Measurements from ENCODE around the gene HBP1. TPM values are rescaled to one million over a fixed set of nuclear protein-coding genes. Genes with fewer than 3 reads are reported as not detected.
A peak's percentile ranks its signal among the peaks of the same experiment; 100 is the strongest.

HBP1 gene
- total RNA-seq, 2 donors from 2014 or later: 127 to 138 TPM

GRCh38 chr7:107164092-107164491 is 4.7 kb upstream of the HBP1 start:
- no peak for TF ChIP-seq CTCF (IDR thresholded peaks at IDR 0.05)
- Histone ChIP-seq H3K4me1 (ENCODE audit: control insufficient read depth in 1 of 2, low read depth in 2 of 2) (no peaks in the 10 kb centered on the region), H3K27ac (no peak overlapping the region), H3K4me3 (no peak overlapping the region), H3K27me3 (replicated peaks; ENCODE audit: insufficient read depth) (no peaks in the 10 kb centered on the region), H3K9me3 (no peaks in the 10 kb centered on the region), H3K36me3 (no peaks in the 10 kb centered on the region)
- DNase-seq (ENCODE audit: low spot score) (no peak), ATAC-seq (ENCODE audit: insufficient number of reproducible peaks, low FRiP score, low read depth) (no peak)

GRCh38 chr7:107165341-107165740 is 3.5 kb upstream of the HBP1 start:
- no peaks in the 10 kb centered on the region for H3K27me3 ChIP-seq (replicated peaks; ENCODE audit: insufficient read depth)
- H3K4me1 ChIP-seq (ENCODE audit: control insufficient read depth in 1 of 2, low read depth in 2 of 2): peaks cover under 1 to 1% of the 10 kb centered on the region in 2 donors
- ATAC-seq (ENCODE audit: insufficient number of reproducible peaks, low FRiP score, low read depth) (no peak), DNase-seq (ENCODE audit: low spot score) (no peak)
- no peak overlapping the region for H3K4me3 ChIP-seq
- no peak for TF ChIP-seq CTCF (IDR thresholded peaks at IDR 0.05)
- H3K36me3 ChIP-seq: no peaks in the 10 kb centered on the region
- H3K9me3 ChIP-seq: no peaks in the 10 kb centered on the region
- no peak overlapping the region for H3K27ac ChIP-seq

GRCh38 chr7:107166736-107167426 is 1.9 kb upstream of the HBP1 start:
- no peak for DNase-seq (ENCODE audit: low spot score)
- no peaks in the 10 kb centered on the region for H3K9me3 ChIP-seq
- ATAC-seq (ENCODE audit: insufficient number of reproducible peaks, low FRiP score, low read depth): no peak
- H3K27me3 ChIP-seq (replicated peaks; ENCODE audit: insufficient read depth): no peaks in the 10 kb centered on the region
- TF ChIP-seq CTCF (IDR thresholded peaks at IDR 0.05): no peak
- H3K27ac ChIP-seq: peak overlapping the region; percentile 93 to 98
- peak overlapping the region; percentile 74 for H3K4me3 ChIP-seq
- H3K36me3 ChIP-seq: no peaks in the 10 kb centered on the region
- peaks cover 12 to 13% of the 10 kb centered on the region in 2 donors for H3K4me1 ChIP-seq (ENCODE audit: control insufficient read depth in 1 of 2, low read depth in 2 of 2)

GRCh38 chr7:107167483-107168232 is 1.1 kb upstream of the HBP1 start:
- Histone ChIP-seq H3K4me1 (ENCODE audit: control insufficient read depth in 1 of 2, low read depth in 2 of 2) (peaks cover 13 to 18% of the 10 kb centered on the region in 2 donors), H3K9me3 (no peaks in the 10 kb centered on the region), H3K4me3 (peak overlapping the region; percentile 74), H3K27me3 (replicated peaks; ENCODE audit: insufficient read depth) (no peaks in the 10 kb centered on the region), H3K36me3 (no peaks in the 10 kb centered on the region), H3K27ac (peak overlapping the region; percentile 93 to 98)
- DNase-seq (ENCODE audit: low spot score) (peak; percentile 41), ATAC-seq (ENCODE audit: insufficient number of reproducible peaks, low FRiP score, low read depth) (peak; percentile 13)
- TF ChIP-seq CTCF (IDR thresholded peaks at IDR 0.05): peak; percentile 58
